H9 (cell line): Measurements from ENCODE around the gene LEFTY1. TPM values are rescaled to one million over a fixed set of nuclear protein-coding genes. Genes with fewer than 3 reads are reported as not detected.
A peak's percentile ranks its signal among the peaks of the same experiment; 100 is the strongest.

Source experiments
- DNase-seq: peaks from one replicate; pipeline ENCODE4 v3.0.0-alpha.2; 2017
- H2AFZ ChIP-seq: one replicate; pipeline ENCODE4 v1.6.1; 2013; ENCODE audit warnings: mild to moderate bottlenecking, low read length, control low read depth, moderate library complexity
- H2AK5ac ChIP-seq: 2 replicates; pipeline ENCODE4 v1.6.1; 2013; ENCODE audit warnings: low read length, control low read depth, mixed read lengths; ENCODE audit not compliant: insufficient read length
- H2BK120ac ChIP-seq: one replicate; pipeline ENCODE4 v1.6.1; 2013; ENCODE audit warnings: low read depth, mild to moderate bottlenecking, low read length, control low read depth, inconsistent platforms; ENCODE audit not compliant: poor library complexity, severe bottlenecking
- H2BK12ac ChIP-seq: 2 replicates; pipeline ENCODE4 v1.6.1; 2013; ENCODE audit warnings: low read length, control low read depth, mixed read lengths, low read depth; ENCODE audit not compliant: insufficient read length
- H2BK15ac ChIP-seq: 2 replicates; pipeline ENCODE4 v1.6.1; 2013; ENCODE audit warnings: low read depth, low read length, control low read depth
- H2BK20ac ChIP-seq: one replicate; pipeline ENCODE4 v1.6.1; 2013; ENCODE audit warnings: low read depth, mild to moderate bottlenecking, low read length, control low read depth, inconsistent platforms; ENCODE audit not compliant: poor library complexity, severe bottlenecking
- H2BK5ac ChIP-seq: 2 replicates; pipeline ENCODE4 v1.6.1; 2013; ENCODE audit warnings: low read length, control low read depth, mixed read lengths; ENCODE audit not compliant: insufficient read length
- H3K14ac ChIP-seq: 2 replicates; pipeline ENCODE4 v1.6.1; 2013; ENCODE audit warnings: low read length, control low read depth; ENCODE audit not compliant: insufficient read depth
- H3K18ac ChIP-seq: 2 replicates; pipeline ENCODE4 v1.6.1; 2013; ENCODE audit warnings: low read depth, mild to moderate bottlenecking, mixed read lengths, low read length, control low read depth; ENCODE audit not compliant: insufficient read length
- H3K23ac ChIP-seq: 2 replicates; pipeline ENCODE4 v1.6.1; 2013; ENCODE audit warnings: low read length, control low read depth, mixed read lengths, low read depth; ENCODE audit not compliant: insufficient read length
- H3K23me2 ChIP-seq: 2 replicates; pipeline ENCODE4 v1.6.1; 2013; ENCODE audit warnings: low read depth, mild to moderate bottlenecking, mixed read lengths, low read length, control low read depth; ENCODE audit not compliant: insufficient read length, poor library complexity, severe bottlenecking
- H3K27ac ChIP-seq: 2 replicates; pipeline ENCODE4 v1.5.1; 2013; ENCODE audit warnings: low read length, control low read depth, mixed read lengths, low read depth; ENCODE audit not compliant: insufficient read length
- H3K27me3 ChIP-seq: 2 replicates; pipeline ENCODE4 v1.6.1; 2013; ENCODE audit warnings: low read length, control low read depth, inconsistent platforms; ENCODE audit not compliant: insufficient read depth
- H3K4ac ChIP-seq: 2 replicates; pipeline ENCODE4 v1.6.1; 2013; ENCODE audit warnings: low read depth, mild to moderate bottlenecking, control low read depth, inconsistent platforms, low read length, moderate library complexity
- H3K4me1 ChIP-seq: 2 replicates; pipeline ENCODE4 v1.6.1; 2013; ENCODE audit warnings: low read length, control low read depth, inconsistent platforms; ENCODE audit not compliant: insufficient read depth
- H3K4me2 ChIP-seq: 2 replicates; pipeline ENCODE4 v1.6.1; 2013; ENCODE audit warnings: low read length, control low read depth, mixed read lengths; ENCODE audit not compliant: insufficient read length, insufficient read depth
- H3K56ac ChIP-seq: 2 replicates; pipeline ENCODE4 v1.6.1; 2013; ENCODE audit warnings: low read depth, mild to moderate bottlenecking, mixed read lengths, low read length, control low read depth; ENCODE audit not compliant: insufficient read length
- H3K79me1 ChIP-seq: 2 replicates; pipeline ENCODE4 v1.6.1; 2013; ENCODE audit warnings: low read depth, mild to moderate bottlenecking, moderate library complexity, low read length, control low read depth, inconsistent platforms; ENCODE audit not compliant: insufficient read depth, poor library complexity, severe bottlenecking
- H3K79me2 ChIP-seq: 2 replicates; pipeline ENCODE4 v1.6.1; 2013; ENCODE audit warnings: low read length, control low read depth, inconsistent platforms; ENCODE audit not compliant: insufficient read depth
- H3K9ac ChIP-seq: 2 replicates; pipeline ENCODE4 v1.6.1; 2013; ENCODE audit warnings: low read length, control low read depth, mixed read lengths; ENCODE audit not compliant: insufficient read length; ENCODE audit errors: extremely low read depth
- H3K9me3 ChIP-seq: one replicate; pipeline ENCODE4 v1.6.1; 2013; ENCODE audit warnings: low read depth, low read length, inconsistent platforms; ENCODE audit not compliant: control insufficient read depth
- H3T11ph ChIP-seq: one replicate; pipeline ENCODE4 v1.6.1; 2013; ENCODE audit warnings: mild to moderate bottlenecking, low read length, control low read depth, inconsistent platforms
- H4K20me1 ChIP-seq: one replicate; pipeline ENCODE4 v1.6.1; 2013; ENCODE audit not compliant: control insufficient read depth, insufficient read length, insufficient read depth
- H4K5ac ChIP-seq: 2 replicates; pipeline ENCODE4 v1.6.1; 2013; ENCODE audit warnings: low read depth, mild to moderate bottlenecking, mixed read lengths, low read length, control low read depth; ENCODE audit not compliant: insufficient read length
- H4K8ac ChIP-seq: replicated peaks from 2 replicates; pipeline ENCODE4 v1.6.1; 2013; ENCODE audit warnings: low read length, control low read depth, mixed read lengths, low read depth; ENCODE audit not compliant: insufficient read length
- H4K91ac ChIP-seq: 2 replicates; pipeline ENCODE4 v1.6.1; 2013; ENCODE audit warnings: low read depth, mild to moderate bottlenecking, moderate library complexity, mixed read lengths, low read length, control low read depth; ENCODE audit not compliant: insufficient read length
- H3K27ac Mint-ChIP-seq, 3 experiments: 2 replicates in 2 of 3; 3 replicates in 1 of 3; pipeline ENCODE4 v1.8.0; 2020 to 2021; ENCODE audit warnings: mixed read lengths in 3 of 3, mild to moderate bottlenecking in 1 of 3, moderate library complexity in 1 of 3
- H3K27me3 Mint-ChIP-seq: 2 replicates; pipeline ENCODE4 v1.8.0; 2021; ENCODE audit warnings: low read depth, mild to moderate bottlenecking, moderate library complexity, mixed read lengths
- H3K36me3 Mint-ChIP-seq, 3 experiments: 2 replicates in 2 of 3; 3 replicates in 1 of 3; pipeline ENCODE4 v1.8.0; 2020 to 2021; ENCODE audit warnings: low read depth in 3 of 3, mixed read lengths in 3 of 3; ENCODE audit not compliant: insufficient read depth in 1 of 3
- H3K4me1 Mint-ChIP-seq, 2 experiments: 2 replicates each; pipeline ENCODE4 v1.8.0; 2020; ENCODE audit warnings: mixed read lengths in 2 of 2
- H3K4me3 Mint-ChIP-seq, 2 experiments: 2 replicates in 1 of 2; 3 replicates in 1 of 2; pipeline ENCODE4 v1.8.0; 2020 to 2021; ENCODE audit warnings: mild to moderate bottlenecking in 2 of 2, mixed read lengths in 2 of 2, moderate library complexity in 1 of 2
- H3K9me3 Mint-ChIP-seq, 2 experiments: 2 replicates in 1 of 2; 3 replicates in 1 of 2; pipeline ENCODE4 v1.8.0; 2020; ENCODE audit warnings: mild to moderate bottlenecking in 2 of 2, mixed read lengths in 2 of 2, moderate library complexity in 1 of 2
- WGBS: extraction: QIAGEN DNeasy Blood & Tissue Kit; methylation state at CpG from one replicate; pipeline ENCODE4 v1.1.7; 2013; ENCODE audit warnings: missing lambda C conversion rate, low lambda C conversion rate, mixed read lengths; ENCODE audit not compliant: insufficient read length; ENCODE audit errors: extremely low coverage; 5-methylcytosine and 5-hydroxymethylcytosine counted together
- total RNA-seq: library from RNA; stranded (reverse); gene quantifications from 2 replicates; pipeline ENCODE4 v1.2.1, GENCODE V29; 2021
- TF ChIP-seq, protein P1 (sequence below): fragments of 200-600 bp; sonication (generic); conservative IDR thresholded peaks from 3 replicates; pipeline ENCODE4 v1.8.0; 2021; ENCODE audit warnings: antibody characterized with exemption, mild to moderate bottlenecking

The LEFTY1 gene
- total RNA-seq, 1 experiment from 2014 or later, result 107 TPM

- H4K20me1 ChIP-seq, result no peaks in the 10 kb centered on the region
- no peaks in the 10 kb centered on the region for H3K27me3 ChIP-seq
- no peak overlapping the region for H3T11ph ChIP-seq
- Mint-ChIP-seq H3K4me1 (peaks cover 12 to 13% of the 10 kb centered on the region in 2 experiments), H3K36me3 (peaks cover 47 to 91% (median 59%) of the 10 kb centered on the region in 3 experiments; a peak in 6 of 7 replicates), H3K27ac (peak overlapping the region in 1 of 3 experiments; percentile 33; a peak in 1 of 7 replicates), H3K9me3 (no peaks in the 10 kb centered on the region), H3K27me3 (no peaks in the 10 kb centered on the region), H3K4me3 (no peak overlapping the region)
- H2BK5ac ChIP-seq, result no peak overlapping the region
- TF ChIP-seq, protein P1, sequence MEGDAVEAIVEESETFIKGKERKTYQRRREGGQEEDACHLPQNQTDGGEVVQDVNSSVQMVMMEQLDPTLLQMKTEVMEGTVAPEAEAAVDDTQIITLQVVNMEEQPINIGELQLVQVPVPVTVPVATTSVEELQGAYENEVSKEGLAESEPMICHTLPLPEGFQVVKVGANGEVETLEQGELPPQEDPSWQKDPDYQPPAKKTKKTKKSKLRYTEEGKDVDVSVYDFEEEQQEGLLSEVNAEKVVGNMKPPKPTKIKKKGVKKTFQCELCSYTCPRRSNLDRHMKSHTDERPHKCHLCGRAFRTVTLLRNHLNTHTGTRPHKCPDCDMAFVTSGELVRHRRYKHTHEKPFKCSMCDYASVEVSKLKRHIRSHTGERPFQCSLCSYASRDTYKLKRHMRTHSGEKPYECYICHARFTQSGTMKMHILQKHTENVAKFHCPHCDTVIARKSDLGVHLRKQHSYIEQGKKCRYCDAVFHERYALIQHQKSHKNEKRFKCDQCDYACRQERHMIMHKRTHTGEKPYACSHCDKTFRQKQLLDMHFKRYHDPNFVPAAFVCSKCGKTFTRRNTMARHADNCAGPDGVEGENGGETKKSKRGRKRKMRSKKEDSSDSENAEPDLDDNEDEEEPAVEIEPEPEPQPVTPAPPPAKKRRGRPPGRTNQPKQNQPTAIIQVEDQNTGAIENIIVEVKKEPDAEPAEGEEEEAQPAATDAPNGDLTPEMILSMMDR, result no peak
- no peak overlapping the region for H3K4me2 ChIP-seq
- no peak overlapping the region for H2BK15ac ChIP-seq
- H4K5ac ChIP-seq, result no peak overlapping the region
- H2BK12ac ChIP-seq, result no peak overlapping the region
- no peak overlapping the region for H4K91ac ChIP-seq
- no peak overlapping the region for H2BK120ac ChIP-seq
- no peak overlapping the region for H3K9ac ChIP-seq
- H3K79me1 ChIP-seq, result no peaks in the 10 kb centered on the region
- no peaks in the 10 kb centered on the region for H3K4me1 ChIP-seq
- H3K9me3 ChIP-seq, result no peaks in the 10 kb centered on the region
- H3K23ac ChIP-seq, result no peak overlapping the region
- no peak overlapping the region for H3K4ac ChIP-seq
- no peak overlapping the region for H2AK5ac ChIP-seq
- no CpG with 5 or more reads among the region's 6 CpGs for WGBS
- no peak overlapping the region for H2AFZ ChIP-seq
- no peak for DNase-seq
- no peak overlapping the region for H2BK20ac ChIP-seq
- H3K79me2 ChIP-seq, result no peaks in the 10 kb centered on the region
- H4K8ac ChIP-seq, result no peak overlapping the region
- H3K14ac ChIP-seq, result no peak overlapping the region
- H3K18ac ChIP-seq, result no peak overlapping the region
- no peaks in the 10 kb centered on the region for H3K23me2 ChIP-seq
- H3K27ac ChIP-seq, result no peak overlapping the region
- H3K56ac ChIP-seq, result no peak overlapping the region
Measured at GRCh38 chr1:225866981-225867380, 22.0 kb downstream of the LEFTY1 start.
